Heart left ventricle (tissue), 16 donors: ENCODE results near the gene PTGR3. TPM values are rescaled to one million over a fixed set of nuclear protein-coding genes. Genes with fewer than 3 reads are reported as not detected.

Source experiments
- ATAC-seq, 4 donors: fragments of 200-7000 bp; cut with Tn5 transposase; one replicate each; pipeline ENCODE4 v1.9.1; 2020 to 2022; ENCODE audit warnings: moderate library complexity in 4 of 4, mild to moderate bottlenecking in 3 of 4, moderate number of reproducible peaks in 1 of 4
- DNase-seq, 5 donors: peaks; one replicate each; pipeline ENCODE4 v3.0.0-alpha.2; 2020
- H3K27ac ChIP-seq, 12 donors: fragments of 200-600 bp; sonication (generic) in 4 of 12; one replicate each; pipeline versions ENCODE4 v1.5.0 to v1.8.0; 2016 to 2022; ENCODE audit warnings: mild to moderate bottlenecking in 2 of 12
- H3K27me3 ChIP-seq, 9 donors: fragments of 200-600 bp; sonication (generic) in 2 of 9; one replicate each; pipeline versions ENCODE4 v1.5.1 to v1.8.0; 2016 to 2022; ENCODE audit warnings: mild to moderate bottlenecking in 3 of 9
- H3K36me3 ChIP-seq, 9 donors: fragments of 200-600 bp; sonication (generic) in 2 of 9; one replicate each; pipeline versions ENCODE4 v1.5.0 to v1.8.0; 2018 to 2022; ENCODE audit warnings: mild to moderate bottlenecking in 2 of 9
- H3K4me1 ChIP-seq, 12 donors: fragments of 200-600 bp; sonication (generic) in 4 of 12; one replicate each; pipeline versions ENCODE4 v1.5.0 to v1.8.0; 2016 to 2022; ENCODE audit warnings: mild to moderate bottlenecking in 3 of 12
- H3K4me3 ChIP-seq, 12 donors: fragments of 200-600 bp; sonication (generic) in 4 of 12; one replicate each; pipeline versions ENCODE4 v1.5.0 to v1.8.0; 2017 to 2022; ENCODE audit warnings: mild to moderate bottlenecking in 9 of 12, moderate library complexity in 4 of 12
- H3K9me3 ChIP-seq, 12 donors: fragments of 200-600 bp; sonication (generic) in 4 of 12; one replicate each; pipeline versions ENCODE4 v1.5.0 to v1.8.0; 2016 to 2022; ENCODE audit warnings: mild to moderate bottlenecking in 1 of 12
- POLR2A ChIP-seq, 2 donors: fragments of 450-650 bp; IDR thresholded peaks; one replicate each; pipeline ENCODE4 v1.6.1; 2017; ENCODE audit warnings: antibody characterized with exemption in 2 of 2, mild to moderate bottlenecking in 2 of 2, moderate library complexity in 2 of 2
- WGBS, 4 donors: extraction: QIAGEN DNeasy Blood & Tissue Kit in 2 of 4; methylation state at CpG; one replicate each; pipeline versions ENCODE4 v1.1.5 to v1.1.7; 2013 to 2018; 5-methylcytosine and 5-hydroxymethylcytosine counted together
- intact Hi-C, 10 donors: fragments of 100-400 bp; cut with DNase I; formaldehyde crosslinking; loops; one replicate each; pipeline versions ENCODE4 v1.11.1 to v1.14.2; 2022
- polyA plus RNA-seq, 2 donors: library from polyadenylated mRNA; stranded (reverse); fragments of 200-250 nt; gene quantifications; one replicate each; pipeline ENCODE4 v1.2.3, GENCODE V29; 2013
- total RNA-seq, 9 donors: library from RNA; depleted of rRNA in 2 of 9; stranded (reverse); fragments of >200 nt in 2 of 9; fragmentation: NEBNext Ultra II Directional in 3 of 9; extraction: Animal tissue kit (Norgen Biotek cat#: 25700) in 3 of 9; gene quantifications; one replicate each; pipeline versions ENCODE4 v1.1.0 to v1.2.4, GENCODE V29; 2016 to 2023
- TF ChIP-seq, protein P1 (sequence below), 12 donors: fragments of 200-600 bp; sonication (generic) in 4 of 12; IDR thresholded peaks; one replicate each; pipeline versions ENCODE4 v1.5.0 to v1.8.0; 2018 to 2022; ENCODE audit warnings: antibody characterized with exemption in 12 of 12, mild to moderate bottlenecking in 5 of 12
- donor health status: ischemic (EF 13 %, LVEDD 7.1; RV severe dilation, severe dysfunction).
- donor health status: healthy with polysubstance abuse.
- donor health status: DM: no; HTN: yes; CAD: no.
- donor health status: DM: no; HTN: no; CAD: no.
- donor health status: ischemic (EF 25% LVEDD 6.9; RV normal size, moderate dysfunction).
- donor health status: ischemic (EF 25% LVEDD 5.7; RV mildly dilated, moderate dysfunction).
- donor health status: healthy.
- donor health status: DM: yes; HTN: yes; CAD: no.
- donor health status: ischemic (EF 35%, LVEDD 5.7; RV mildly dilated, moderate dysfunction).
- donor health status: nonischemic (EF 11% LVEDD 7.7; RV severe dilation, severe dysfunction).
- donor health status: DM: yes; HTN: yes; CAD: no.
- donor health status: PGD.
- donor health status: ischemic (EF 29% LVEDD 5.4; RV normal size, mild dysfunction).
- donor health status: nonischemic (EF 23%, LVEDD 6.1; RV moderate dilation, normal function).

The PTGR3 gene
- total and polyA plus RNA-seq, 11 donors = 13.6 to 58.2 (median 49.1) TPM

DNA sequence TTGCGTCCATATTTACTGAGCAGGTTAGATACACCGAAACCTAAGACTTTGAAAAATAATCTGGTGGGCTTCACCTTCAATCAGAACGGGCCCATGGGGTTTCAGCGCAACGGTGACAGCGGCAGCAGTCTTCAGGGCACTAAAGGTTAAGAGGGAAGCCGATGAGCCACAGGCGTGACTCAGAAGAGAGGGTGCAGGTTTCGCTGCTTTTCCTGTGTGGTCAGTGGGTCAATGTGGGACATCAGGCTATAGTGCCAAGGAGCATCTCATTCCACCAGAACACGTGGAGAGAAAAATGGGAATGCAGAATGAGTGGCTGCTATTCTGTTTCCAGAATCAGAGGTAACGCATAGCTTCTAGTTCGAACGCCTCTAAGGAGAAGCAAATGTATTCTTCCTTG is 8.9 kb downstream of the PTGR3 start:
- Histone ChIP-seq H3K4me3 (no peak overlapping the region), H3K27me3 (no peaks in the 10 kb centered on the region), H3K9me3 (no peaks in the 10 kb centered on the region), H3K27ac (peak overlapping the region in 1 of 12 donors; percentile 98), H3K36me3 (peaks cover 0 to 28% (median 20%) of the 10 kb centered on the region in 9 donors), H3K4me1 (peaks cover 0 to 57% (median 32%) of the 10 kb centered on the region in 12 donors)
- 93 to 97% (median 95%) methylated on average over 13 of the region's 13 CpGs for WGBS, 4 donors
- DNase-seq = no peak
- intact Hi-C loops = loop anchor here in 4 of 10 donors (10.0 kb wide), 3 partner anchors 145 to 545 kb away; no protein-coding TSS in a partner anchor
- no peak for ATAC-seq
- TF ChIP-seq POLR2A (IDR thresholded peaks at IDR 0.05) = no peak
- TF ChIP-seq, protein P1, sequence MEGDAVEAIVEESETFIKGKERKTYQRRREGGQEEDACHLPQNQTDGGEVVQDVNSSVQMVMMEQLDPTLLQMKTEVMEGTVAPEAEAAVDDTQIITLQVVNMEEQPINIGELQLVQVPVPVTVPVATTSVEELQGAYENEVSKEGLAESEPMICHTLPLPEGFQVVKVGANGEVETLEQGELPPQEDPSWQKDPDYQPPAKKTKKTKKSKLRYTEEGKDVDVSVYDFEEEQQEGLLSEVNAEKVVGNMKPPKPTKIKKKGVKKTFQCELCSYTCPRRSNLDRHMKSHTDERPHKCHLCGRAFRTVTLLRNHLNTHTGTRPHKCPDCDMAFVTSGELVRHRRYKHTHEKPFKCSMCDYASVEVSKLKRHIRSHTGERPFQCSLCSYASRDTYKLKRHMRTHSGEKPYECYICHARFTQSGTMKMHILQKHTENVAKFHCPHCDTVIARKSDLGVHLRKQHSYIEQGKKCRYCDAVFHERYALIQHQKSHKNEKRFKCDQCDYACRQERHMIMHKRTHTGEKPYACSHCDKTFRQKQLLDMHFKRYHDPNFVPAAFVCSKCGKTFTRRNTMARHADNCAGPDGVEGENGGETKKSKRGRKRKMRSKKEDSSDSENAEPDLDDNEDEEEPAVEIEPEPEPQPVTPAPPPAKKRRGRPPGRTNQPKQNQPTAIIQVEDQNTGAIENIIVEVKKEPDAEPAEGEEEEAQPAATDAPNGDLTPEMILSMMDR (IDR thresholded peaks at IDR 0.05) = no peak

DNA sequence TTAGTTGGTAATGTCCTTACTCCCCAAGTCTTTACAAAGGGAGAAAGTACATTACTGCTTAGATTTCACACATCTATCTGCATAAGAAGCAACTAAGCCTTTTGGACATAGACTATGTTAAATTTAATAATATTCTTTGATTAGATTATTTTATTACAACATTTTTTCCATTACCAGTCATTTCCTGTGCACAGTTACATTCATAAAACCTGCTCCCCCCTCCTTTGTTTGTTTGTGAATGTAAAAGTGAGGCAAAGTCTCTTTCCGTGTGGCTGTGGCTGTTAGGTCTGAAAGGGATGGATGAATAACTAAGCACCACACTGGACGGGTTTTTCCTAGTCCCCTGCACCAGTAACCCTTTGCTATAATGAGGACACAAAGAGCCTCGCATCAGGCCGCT is 9.6 kb downstream of the PTGR3 start:
- Histone ChIP-seq H3K4me1 (peaks cover 0 to 50% (median 25%) of the 10 kb centered on the region in 12 donors), H3K27me3 (no peaks in the 10 kb centered on the region), H3K9me3 (no peaks in the 10 kb centered on the region), H3K27ac (peak overlapping the region in 1 of 12 donors; percentile 21), H3K4me3 (no peak overlapping the region), H3K36me3 (peaks cover 0 to 28% (median 20%) of the 10 kb centered on the region in 9 donors)
- WGBS, 4 donors = 64 to 77% (median 71%) methylated on average over 4 of the region's 4 CpGs
- intact Hi-C loops = no loop called here
- TF ChIP-seq, protein P1 (IDR thresholded peaks at IDR 0.05) = no peak
- TF ChIP-seq POLR2A (IDR thresholded peaks at IDR 0.05) = no peak
- DNase-seq = no peak
- ATAC-seq = no peak

DNA sequence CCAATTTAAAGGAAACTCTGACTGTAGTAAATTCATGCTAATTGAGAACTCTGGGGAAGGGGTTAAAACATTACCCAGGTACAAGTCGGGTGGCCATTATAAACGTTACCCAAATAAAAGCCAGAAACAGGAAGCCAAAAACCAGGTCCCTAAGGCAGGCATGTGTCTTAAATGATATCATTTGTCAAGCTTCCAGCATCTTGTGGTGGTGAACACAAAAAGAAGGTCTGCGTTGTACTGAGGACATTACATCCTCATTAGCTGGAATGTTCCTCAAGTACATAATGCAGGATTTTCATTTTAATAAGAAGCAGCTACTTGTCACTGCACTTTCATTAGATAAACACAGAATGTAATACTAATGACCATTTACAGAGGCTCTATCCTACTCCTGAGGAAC is 10.9 kb downstream of the PTGR3 start:
- ATAC-seq = no peak
- intact Hi-C loops = no loop called here
- no peak overlapping the region for H3K4me3 ChIP-seq
- no peak for DNase-seq
- 5 to 14% (median 7%) methylated on average over 3 of the region's 3 CpGs for WGBS, 4 donors
- no peaks in the 10 kb centered on the region for H3K27me3 ChIP-seq
- TF ChIP-seq, protein P1 (IDR thresholded peaks at IDR 0.05) = no peak
- no peak for TF ChIP-seq POLR2A (IDR thresholded peaks at IDR 0.05)
- H3K36me3 ChIP-seq = peaks cover 0 to 28% (median 20%) of the 10 kb centered on the region in 9 donors
- peaks cover 0 to 37% (median 12%) of the 10 kb centered on the region in 12 donors for H3K4me1 ChIP-seq
- H3K27ac ChIP-seq = peak overlapping the region in 1 of 12 donors; percentile 21
- no peaks in the 10 kb centered on the region for H3K9me3 ChIP-seq

DNA sequence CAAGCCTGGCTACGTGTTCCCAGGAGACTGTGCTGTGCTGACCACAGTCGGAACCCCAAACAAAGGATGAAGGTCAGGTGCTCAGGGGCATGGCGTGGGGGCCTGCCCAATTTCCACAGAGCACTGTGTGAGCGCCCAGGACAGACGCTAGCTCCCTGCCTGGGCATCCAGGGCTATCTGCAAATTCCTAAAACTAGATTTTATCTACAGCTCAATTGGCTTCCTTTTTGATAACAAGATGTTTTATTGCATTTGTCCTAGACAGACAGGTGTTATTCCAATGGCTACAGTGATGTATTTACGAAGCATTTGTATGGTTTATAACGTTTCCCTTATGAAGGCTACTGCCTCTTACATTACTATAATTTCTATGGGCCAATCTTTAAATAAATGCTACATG is 16.0 kb downstream of the PTGR3 start:
- intact Hi-C loops = no loop called here
- WGBS, 4 donors = 66 to 81% (median 78%) methylated on average over 5 to 7 of the region's 7 CpGs

More for the DNA sequence above, 16.0 kb downstream of the PTGR3 start:
- no peaks in the 10 kb centered on the region for H3K9me3 ChIP-seq
- H3K27me3 ChIP-seq = no peaks in the 10 kb centered on the region
- TF ChIP-seq, protein P1 (IDR thresholded peaks at IDR 0.05) = no peak
- no peak for TF ChIP-seq POLR2A (IDR thresholded peaks at IDR 0.05)
- ATAC-seq = peak in 1 of 4 donors; percentile 12
- no peaks in the 10 kb centered on the region for H3K36me3 ChIP-seq
- H3K4me3 ChIP-seq = no peak overlapping the region
- DNase-seq = no peak
- peaks cover 0 to 7% (median 2%) of the 10 kb centered on the region in 12 donors for H3K4me1 ChIP-seq
- no peak overlapping the region for H3K27ac ChIP-seq
